Measurements from ENCODE around the gene AATF. TPM values are rescaled to one million over a fixed set of nuclear protein-coding genes. Genes with fewer than 3 reads are reported as not detected.

AATF gene
- total RNA-seq, 2 experiments from 2014 or later = 76.7 to 78.8 TPM

DNA sequence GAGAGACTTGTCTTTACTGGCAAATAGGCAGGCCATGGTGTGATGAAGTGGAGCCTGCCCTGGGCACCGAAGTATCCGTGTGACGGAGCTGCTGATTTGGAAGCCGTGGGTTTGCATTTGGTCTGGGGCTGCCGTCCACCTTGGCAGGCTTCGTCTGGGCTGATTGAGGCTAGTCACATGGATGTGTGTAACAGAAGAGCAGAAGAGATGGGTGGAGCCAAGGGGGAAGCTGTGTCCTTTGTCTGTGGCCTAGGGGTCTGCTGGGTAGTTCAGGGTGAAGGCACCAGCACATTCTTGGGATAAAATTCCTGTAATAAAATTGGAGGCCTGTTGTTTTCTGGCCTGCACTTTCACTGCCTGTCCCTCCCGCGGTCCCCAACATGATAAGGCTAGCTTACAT lies 106.1 kb downstream of the AATF start:
- Mint-ChIP-seq H3K27me3 (no peaks in the 10 kb centered on the region), H3K9me3 (no peaks in the 10 kb centered on the region), H3K4me1 (no peaks in the 10 kb centered on the region), H3K36me3 (ENCODE audit: low read depth) (peaks cover 20% of the 10 kb centered on the region), H3K27ac (no peak overlapping the region), H3K4me3 (no peak overlapping the region)
- CTCF ChIA-PET = no interaction called here
- DNase-seq = no peak
- POLR2A ChIA-PET = no interaction called here

DNA sequence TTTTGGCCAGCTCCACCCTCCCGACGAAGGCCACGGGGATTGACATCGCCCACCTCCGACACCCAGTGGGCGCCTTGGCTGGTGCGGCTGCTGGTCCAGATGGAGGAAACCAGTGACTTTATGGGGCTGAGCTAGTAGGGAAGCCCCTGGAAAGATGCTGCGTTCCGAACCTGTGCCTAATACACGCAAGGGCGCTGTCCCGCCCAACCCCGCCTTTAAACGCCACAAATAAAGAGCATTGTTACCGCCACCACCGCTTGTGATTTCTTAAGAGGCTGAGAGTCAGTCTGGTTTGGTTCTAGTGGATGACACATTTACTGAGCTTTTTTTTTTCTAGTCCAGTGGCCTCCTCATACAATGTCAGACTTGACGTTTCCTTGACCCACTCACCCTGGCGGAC lies 107.9 kb downstream of the AATF start:
- Mint-ChIP-seq H3K4me1 (no peaks in the 10 kb centered on the region), H3K36me3 (ENCODE audit: low read depth) (peaks cover 20% of the 10 kb centered on the region), H3K27ac (no peak overlapping the region), H3K9me3 (no peaks in the 10 kb centered on the region), H3K27me3 (no peaks in the 10 kb centered on the region), H3K4me3 (no peak overlapping the region)
- ChIA-PET CTCF (interaction anchor here (0.8 kb wide), 1 partner anchor 9 kb away, joined by 3 read pairs; no protein-coding TSS in a partner anchor), POLR2A (interaction anchor here (1.1 kb wide), 1 partner anchor 9 kb away, joined by 3 read pairs; no protein-coding TSS in a partner anchor)
- no peak for DNase-seq

DNA sequence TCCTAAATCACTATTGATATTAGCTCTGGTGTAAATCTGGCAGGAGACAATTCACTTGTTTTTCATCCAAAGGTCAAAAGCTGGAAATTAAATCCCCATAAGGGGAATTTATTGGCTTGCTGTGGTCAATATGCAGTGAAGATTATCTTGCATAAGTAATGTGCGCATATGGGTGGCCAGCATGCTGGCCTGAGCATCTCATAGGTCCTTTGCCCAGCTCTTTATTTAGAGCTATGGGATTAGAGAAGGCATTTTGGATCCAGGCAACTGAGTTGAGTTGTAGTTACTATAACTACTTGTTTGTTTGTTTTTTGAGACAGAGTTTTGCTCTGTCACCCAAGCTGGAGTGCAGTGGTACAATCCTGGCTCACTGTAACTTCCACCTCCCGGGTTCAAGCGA lies 110.7 kb downstream of the AATF start:
- no peak overlapping the region for H3K27ac Mint-ChIP-seq
- H3K27me3 Mint-ChIP-seq = peaks cover 2% of the 10 kb centered on the region
- no peaks in the 10 kb centered on the region for H3K9me3 Mint-ChIP-seq
- H3K4me3 Mint-ChIP-seq = no peak overlapping the region
- CTCF ChIA-PET = interaction anchor here (0.9 kb wide), 1 partner anchor 12 kb away, joined by 3 read pairs; no protein-coding TSS in a partner anchor
- H3K4me1 Mint-ChIP-seq = no peaks in the 10 kb centered on the region
- POLR2A ChIA-PET = interaction anchor here (0.5 to 0.8 kb wide), 2 partner anchors 120 to 153 kb away, joined by 3 to 4 read pairs; no protein-coding TSS in a partner anchor
- H3K36me3 Mint-ChIP-seq (ENCODE audit: low read depth) = peaks cover 18% of the 10 kb centered on the region
- no peak for DNase-seq

DNA sequence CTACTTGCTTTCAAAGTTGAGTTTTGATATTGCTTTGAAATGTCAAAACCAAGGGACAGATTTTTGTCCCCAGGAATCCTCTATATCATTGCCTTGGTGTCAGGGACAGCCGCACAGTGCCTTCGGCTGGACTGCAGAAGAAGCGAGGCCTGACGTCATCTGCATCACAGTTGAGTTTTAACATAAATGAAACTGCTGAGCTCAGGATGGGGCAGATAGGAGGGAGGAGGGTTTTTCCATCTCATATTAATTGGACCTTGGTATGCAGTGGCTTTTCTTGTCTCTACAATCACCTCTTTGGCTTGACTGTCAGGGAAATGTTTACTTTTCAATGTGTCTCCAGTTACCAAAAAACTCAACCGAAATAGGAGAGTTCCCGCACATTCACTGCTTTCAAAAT lies 111.3 kb downstream of the AATF start:
- Mint-ChIP-seq H3K9me3 (no peaks in the 10 kb centered on the region), H3K36me3 (ENCODE audit: low read depth) (peaks cover 17% of the 10 kb centered on the region), H3K4me3 (no peak overlapping the region), H3K4me1 (no peaks in the 10 kb centered on the region), H3K27ac (no peak overlapping the region), H3K27me3 (peaks cover 2% of the 10 kb centered on the region)
- CTCF ChIA-PET = interaction anchor here (1.0 kb wide), 1 partner anchor 12 kb away, joined by 5 read pairs; no protein-coding TSS in a partner anchor
- POLR2A ChIA-PET = no interaction called here
- no peak for DNase-seq

DNA sequence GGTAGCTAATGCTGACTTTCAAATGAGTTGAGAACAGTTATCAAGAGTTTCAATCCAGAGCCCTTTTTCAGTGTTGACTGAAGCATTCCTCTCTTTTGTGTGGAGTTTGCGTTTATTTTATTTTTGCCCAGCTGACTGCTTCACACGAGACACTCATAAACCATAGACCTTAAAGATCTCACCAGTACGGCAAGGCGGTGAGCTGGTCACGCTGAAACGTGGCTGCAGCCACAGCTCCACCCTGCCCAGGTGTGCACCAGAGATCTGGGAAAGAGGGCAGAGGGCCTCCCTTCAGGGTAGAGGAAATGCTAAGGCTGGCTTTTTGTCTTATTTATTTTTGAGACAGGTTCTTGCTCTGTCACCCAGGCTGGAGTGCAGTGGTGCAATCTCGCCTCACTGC lies 112.2 kb downstream of the AATF start:
- no peak for DNase-seq
- no peaks in the 10 kb centered on the region for H3K4me1 Mint-ChIP-seq
- H3K9me3 Mint-ChIP-seq = no peaks in the 10 kb centered on the region
- POLR2A ChIA-PET = no interaction called here
- peaks cover 2% of the 10 kb centered on the region for H3K27me3 Mint-ChIP-seq
- H3K27ac Mint-ChIP-seq = no peak overlapping the region
- H3K4me3 Mint-ChIP-seq = no peak overlapping the region
- CTCF ChIA-PET = interaction anchor here (1.0 kb wide), 1 partner anchor 13 kb away, joined by 5 read pairs; no protein-coding TSS in a partner anchor
- H3K36me3 Mint-ChIP-seq (ENCODE audit: low read depth) = peaks cover 17% of the 10 kb centered on the region

DNA sequence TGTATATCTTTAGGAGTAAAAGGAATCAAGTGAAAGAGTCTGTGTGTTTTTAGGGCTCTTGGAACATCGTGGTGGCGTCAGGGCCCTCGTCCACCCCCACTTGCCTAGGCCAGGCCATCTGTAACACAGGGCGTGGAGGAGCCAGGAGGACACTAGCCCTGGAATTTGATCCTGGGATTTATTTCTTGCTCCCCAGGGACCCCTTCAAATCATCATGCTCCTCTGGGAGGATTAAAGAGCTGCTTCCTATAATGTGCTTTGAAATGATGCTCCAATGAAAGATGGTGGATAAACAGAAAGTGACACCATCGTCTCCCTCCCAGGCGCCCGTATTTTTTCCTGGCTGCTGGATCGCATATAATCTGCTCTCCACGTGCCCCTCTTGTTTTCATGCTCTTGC lies 113.3 kb downstream of the AATF start:
- Mint-ChIP-seq H3K27ac (no peak overlapping the region), H3K36me3 (ENCODE audit: low read depth) (peaks cover 7% of the 10 kb centered on the region), H3K27me3 (peaks cover 4% of the 10 kb centered on the region), H3K4me1 (no peaks in the 10 kb centered on the region), H3K4me3 (no peak overlapping the region), H3K9me3 (no peaks in the 10 kb centered on the region)
- ChIA-PET POLR2A (no interaction called here), CTCF (no interaction called here)
- DNase-seq = no peak

DNA sequence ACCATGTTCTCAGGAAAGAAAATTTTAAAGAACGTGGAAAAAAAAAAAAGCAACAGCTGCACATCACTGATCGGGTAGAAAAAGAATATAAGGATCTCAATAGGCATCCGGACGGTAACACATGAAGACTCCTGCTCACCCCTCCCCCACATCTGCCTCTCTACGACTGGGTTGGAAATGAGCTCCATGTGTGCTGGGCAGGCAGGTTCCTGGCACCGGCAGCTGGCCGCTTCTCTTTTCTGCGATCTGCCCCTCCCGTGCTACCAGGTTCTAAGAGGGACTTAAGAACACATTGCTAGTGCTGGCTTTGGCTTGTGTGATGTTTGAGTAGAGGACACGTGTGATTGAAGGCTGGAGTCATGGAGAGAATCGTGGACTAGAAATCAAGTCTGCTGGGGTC lies 115.5 kb downstream of the AATF start:
- Mint-ChIP-seq H3K4me3 (no peak overlapping the region), H3K9me3 (no peaks in the 10 kb centered on the region), H3K4me1 (no peaks in the 10 kb centered on the region), H3K36me3 (ENCODE audit: low read depth) (no peaks in the 10 kb centered on the region), H3K27me3 (peaks cover 6% of the 10 kb centered on the region), H3K27ac (no peak overlapping the region)
- ChIA-PET CTCF (no interaction called here), POLR2A (no interaction called here)
- DNase-seq = no peak

DNA sequence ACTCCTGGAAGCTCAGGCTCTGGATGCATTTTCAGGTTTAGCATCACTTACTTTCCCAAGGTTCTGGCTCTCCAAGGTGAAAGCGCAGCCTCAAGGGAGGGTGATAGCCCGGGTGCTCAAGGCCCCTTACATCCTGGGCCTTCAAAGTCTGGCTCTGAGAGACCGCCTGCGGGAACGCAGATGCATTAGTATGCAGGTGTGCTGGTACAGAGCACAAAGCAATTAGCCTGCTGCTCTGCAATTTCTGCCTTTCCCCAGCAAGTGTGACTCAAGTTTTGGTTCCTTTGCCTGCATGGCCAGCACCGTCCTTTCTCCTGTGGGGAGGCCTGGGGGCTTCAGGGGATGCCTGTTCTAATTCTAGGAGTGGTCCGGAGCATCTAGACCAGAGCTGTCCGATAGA lies 116.2 kb downstream of the AATF start:
- DNase-seq = no peak
- Mint-ChIP-seq H3K9me3 (no peaks in the 10 kb centered on the region), H3K27ac (no peak overlapping the region), H3K4me3 (no peak overlapping the region), H3K4me1 (no peaks in the 10 kb centered on the region), H3K27me3 (peaks cover 6% of the 10 kb centered on the region), H3K36me3 (ENCODE audit: low read depth) (no peaks in the 10 kb centered on the region)
- ChIA-PET POLR2A (no interaction called here), CTCF (interaction anchor here (1.2 to 1.3 kb wide), 2 partner anchors 17 to 175 kb away, joined by 3 to 4 read pairs; no protein-coding TSS in a partner anchor)

DNA sequence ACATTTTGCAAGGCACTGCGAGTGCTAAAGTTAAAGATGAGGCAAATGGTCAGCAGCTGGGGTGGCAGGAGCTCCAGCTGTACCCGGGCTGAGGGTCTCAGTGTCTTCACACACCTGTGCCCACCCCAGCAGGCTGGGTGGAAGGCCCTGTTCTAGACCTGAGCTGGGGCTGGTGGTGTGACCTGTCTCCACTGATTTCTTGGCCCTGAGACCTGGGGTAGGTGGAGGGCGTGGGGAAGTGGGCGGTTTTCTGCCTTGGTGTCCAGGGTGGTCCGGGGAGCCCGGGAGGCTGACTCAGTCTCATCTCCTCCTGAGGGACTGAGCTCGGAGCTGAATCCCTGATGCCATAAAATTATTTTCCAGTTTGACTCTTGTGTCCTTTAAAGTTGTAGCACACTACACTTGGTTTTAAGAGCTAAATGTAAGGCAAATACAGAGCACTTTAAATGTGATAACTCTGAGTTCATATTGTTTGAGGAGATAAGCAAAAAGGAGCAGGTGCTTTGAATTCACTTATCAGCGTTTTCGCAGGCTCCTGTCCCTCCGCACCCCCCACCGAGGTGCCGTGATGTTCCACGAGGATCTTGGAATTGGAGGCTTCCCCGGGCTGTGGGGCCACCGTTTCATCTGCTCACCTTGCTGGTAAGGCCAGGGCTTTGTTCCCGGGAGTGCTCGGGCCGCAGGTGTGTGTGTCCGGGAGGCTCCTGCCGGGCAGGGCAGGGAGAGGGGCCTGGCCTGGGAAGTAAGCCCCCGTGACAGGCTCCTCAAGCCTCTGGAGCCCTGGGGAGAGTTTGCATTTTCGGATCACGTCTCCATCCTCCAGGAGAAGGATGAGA lies 117.0 kb downstream of the AATF start:
- H3K27ac Mint-ChIP-seq = no peak overlapping the region
- no peaks in the 10 kb centered on the region for H3K9me3 Mint-ChIP-seq
- peaks cover 6% of the 10 kb centered on the region for H3K27me3 Mint-ChIP-seq
- no peak overlapping the region for H3K4me3 Mint-ChIP-seq
- ChIA-PET CTCF (interaction anchor here (1.2 to 1.3 kb wide), 2 partner anchors 18 to 174 kb away, joined by 3 to 4 read pairs; no protein-coding TSS in a partner anchor), POLR2A (no interaction called here)
- no peak for DNase-seq
- H3K4me1 Mint-ChIP-seq = no peaks in the 10 kb centered on the region
- H3K36me3 Mint-ChIP-seq (ENCODE audit: low read depth) = no peaks in the 10 kb centered on the region

DNA sequence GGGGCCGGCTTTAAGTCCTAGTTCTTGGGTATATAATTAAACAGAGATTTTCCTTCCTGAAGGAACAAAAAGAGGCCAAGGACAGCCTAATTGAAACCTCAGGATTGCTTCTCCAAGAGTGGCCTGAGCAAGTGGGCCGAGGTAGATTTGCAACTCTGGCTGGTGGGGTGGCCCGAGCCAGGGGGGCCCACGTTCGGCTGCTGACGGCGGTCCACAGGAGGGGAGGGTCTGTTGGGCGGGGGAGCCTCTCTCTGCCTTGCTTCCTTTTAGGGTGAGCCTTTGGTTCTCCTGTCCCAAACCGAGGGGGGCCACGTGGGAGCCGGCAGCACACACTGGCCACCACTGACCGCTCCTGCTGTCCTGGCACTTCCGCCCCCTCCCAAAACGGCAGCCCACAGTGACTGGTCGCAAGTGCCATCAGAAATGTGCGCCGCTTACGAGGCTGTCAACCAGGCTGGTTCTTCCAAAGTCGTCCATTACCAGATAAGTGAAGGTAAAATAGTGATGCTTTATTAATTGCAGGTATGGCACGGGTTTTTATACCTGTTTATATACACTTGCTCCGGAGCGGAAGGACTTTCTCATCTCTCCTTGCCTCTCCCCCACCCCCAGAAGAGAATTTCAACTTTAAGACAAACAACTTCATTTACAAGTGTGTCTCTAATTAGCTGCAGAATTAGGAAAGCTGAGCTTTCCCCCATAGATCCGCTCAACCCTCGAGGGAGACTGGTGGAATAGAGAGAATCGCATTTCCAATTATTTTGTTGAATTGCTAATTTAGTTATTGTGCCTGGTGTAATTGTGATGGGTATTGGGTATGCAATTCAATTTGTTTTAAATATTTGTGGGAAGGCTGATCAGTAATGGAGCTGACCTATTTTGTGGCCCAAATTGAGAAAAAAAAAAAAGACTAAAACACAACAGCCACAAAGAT lies 117.8 kb downstream of the AATF start:
- H3K9me3 Mint-ChIP-seq = no peaks in the 10 kb centered on the region
- no peaks in the 10 kb centered on the region for H3K36me3 Mint-ChIP-seq (ENCODE audit: low read depth)
- no peaks in the 10 kb centered on the region for H3K4me1 Mint-ChIP-seq
- peaks cover 6% of the 10 kb centered on the region for H3K27me3 Mint-ChIP-seq
- ChIA-PET CTCF (interaction anchor here (1.3 to 2.3 kb wide), 2 partner anchors 19 kb away, joined by 3 to 6 read pairs; no protein-coding TSS in a partner anchor), POLR2A (interaction anchor here (0.7 kb wide), 1 partner anchor 12 kb away, joined by 4 read pairs; no protein-coding TSS in a partner anchor)
- no peak overlapping the region for H3K27ac Mint-ChIP-seq
- H3K4me3 Mint-ChIP-seq = no peak overlapping the region
- no peak for DNase-seq

DNA sequence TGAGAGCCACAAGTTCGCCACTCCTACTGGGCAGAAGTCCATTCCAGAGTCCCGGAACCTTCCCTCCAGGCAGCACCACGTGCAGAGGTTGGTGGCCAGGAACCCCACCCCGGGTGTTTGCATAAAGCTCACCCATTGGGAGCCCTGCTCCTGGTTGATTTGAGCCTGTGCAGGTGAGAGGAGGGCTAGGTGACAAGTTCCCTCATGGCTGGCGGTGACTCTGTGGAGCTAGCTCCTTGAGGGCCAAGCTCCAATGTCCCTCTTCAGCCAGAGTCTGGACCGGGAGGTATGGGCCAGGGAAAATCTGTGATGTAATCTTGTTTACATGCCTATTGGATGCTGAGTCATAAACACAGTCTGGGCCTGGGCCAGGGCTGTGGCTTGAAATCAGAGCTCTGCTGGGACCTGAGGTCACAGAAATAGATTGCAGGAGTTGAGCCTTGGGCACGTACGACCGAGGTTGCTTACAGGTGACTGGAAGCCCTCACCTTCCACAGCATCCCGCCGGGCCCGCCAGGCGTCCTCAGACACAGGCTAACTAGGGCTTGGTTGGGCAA lies 118.9 kb downstream of the AATF start:
- CTCF ChIA-PET = interaction anchor here (0.7 to 2.3 kb wide), 2 partner anchors 20 to 23 kb away, joined by 3 to 6 read pairs; no protein-coding TSS in a partner anchor
- H3K27ac Mint-ChIP-seq = no peak overlapping the region
- POLR2A ChIA-PET = interaction anchor here (0.7 kb wide), 1 partner anchor 11 kb away, joined by 4 read pairs; no protein-coding TSS in a partner anchor
- H3K4me3 Mint-ChIP-seq = no peak overlapping the region
- DNase-seq = no peak
- H3K9me3 Mint-ChIP-seq = no peaks in the 10 kb centered on the region
- no peaks in the 10 kb centered on the region for H3K36me3 Mint-ChIP-seq (ENCODE audit: low read depth)
- peaks cover 6% of the 10 kb centered on the region for H3K27me3 Mint-ChIP-seq
- H3K4me1 Mint-ChIP-seq = no peaks in the 10 kb centered on the region

DNA sequence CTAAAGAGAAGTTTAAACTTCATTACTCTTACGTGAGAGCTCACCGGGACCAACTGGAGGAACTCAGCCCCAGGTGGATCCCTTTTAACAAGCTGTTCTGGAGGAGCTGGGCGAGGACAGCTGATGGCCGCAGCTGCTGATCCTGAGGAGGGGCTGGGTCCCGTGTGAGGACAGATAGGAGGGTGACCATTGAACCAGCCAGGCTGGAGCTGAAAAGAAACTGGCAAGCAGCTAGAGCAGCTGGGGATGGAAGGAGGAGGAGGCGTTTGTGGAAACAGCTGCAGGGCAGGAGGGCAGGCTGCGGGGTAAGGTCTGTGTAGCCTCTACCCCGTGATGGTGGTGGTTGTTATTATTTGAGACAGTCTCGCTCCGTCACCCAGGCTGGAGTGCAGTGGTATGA lies 119.5 kb downstream of the AATF start:
- no peak overlapping the region for H3K4me3 Mint-ChIP-seq
- peaks cover 6% of the 10 kb centered on the region for H3K27me3 Mint-ChIP-seq
- no peak for DNase-seq
- H3K27ac Mint-ChIP-seq = no peak overlapping the region
- POLR2A ChIA-PET = no interaction called here
- CTCF ChIA-PET = interaction anchor here (0.7 to 2.3 kb wide), 2 partner anchors 21 to 22 kb away, joined by 3 to 6 read pairs; no protein-coding TSS in a partner anchor
- no peaks in the 10 kb centered on the region for H3K4me1 Mint-ChIP-seq
- no peaks in the 10 kb centered on the region for H3K9me3 Mint-ChIP-seq
- no peaks in the 10 kb centered on the region for H3K36me3 Mint-ChIP-seq (ENCODE audit: low read depth)
